ENCODE results near the gene ASPN.
A peak's percentile ranks its signal among the peaks of the same experiment; 100 is the strongest.

Gene ASPN

GRCh38 chr9:92506184-92506857, 24.0 kb upstream of the ASPN start:
- DNase-seq, result peak in 1 of 51 donors; percentile 10

- DNase-seq, result no peak
Measured at GRCh38 chr9:92504881-92505280, 22.6 kb upstream of the ASPN start.

GRCh38 chr9:92503156-92503555, 20.9 kb upstream of the ASPN start:
- DNase-seq, result no peak

GRCh38 chr9:92501671-92502393, 19.5 kb upstream of the ASPN start:
- no peak for DNase-seq

- DNase-seq, result no peak
Measured at GRCh38 chr9:92500725-92501124, 18.4 kb upstream of the ASPN start.

GRCh38 chr9:92499701-92500100, 17.4 kb upstream of the ASPN start:
- no peak for DNase-seq

- DNase-seq, result no peak
Measured at GRCh38 chr9:92496396-92497176, 14.3 kb upstream of the ASPN start.

GRCh38 chr9:92494856-92495255, 12.6 kb upstream of the ASPN start:
- DNase-seq, result no peak

- no peak for DNase-seq
Measured at GRCh38 chr9:92493749-92494387, 11.6 kb upstream of the ASPN start.

- DNase-seq, result no peak
Measured at GRCh38 chr9:92492781-92493401, 10.6 kb upstream of the ASPN start.

GRCh38 chr9:92488681-92489550, 6.6 kb upstream of the ASPN start:
- no peak for DNase-seq

GRCh38 chr9:92486371-92486770, 4.1 kb upstream of the ASPN start:
- DNase-seq, result no peak

GRCh38 chr9:92484563-92484962, 2.3 kb upstream of the ASPN start:
- no peak for DNase-seq

- DNase-seq, result no peak
Measured at GRCh38 chr9:92483627-92484545, 1.6 kb upstream of the ASPN start.

- DNase-seq, result no peak
Measured at GRCh38 chr9:92482805-92483204, 499 bp upstream of the ASPN start.

GRCh38 chr9:92480986-92481633, 1.2 kb downstream of the ASPN start:
- peak in 2 of 51 donors; percentile 5 to 35 for DNase-seq

GRCh38 chr9:92480291-92480771, 2.0 kb downstream of the ASPN start:
- DNase-seq, result no peak

GRCh38 chr9:92479346-92479745, 3.0 kb downstream of the ASPN start:
- DNase-seq, result no peak

- DNase-seq, result no peak
Measured at GRCh38 chr9:92478783-92479182, 3.5 kb downstream of the ASPN start.
